ENCODE results near the gene HADHA.
A peak's percentile ranks its signal among the peaks of the same experiment; 100 is the strongest.
"Not testable (repeated sequence)": the region's sequence is repeated elsewhere in the genome, so short reads cannot be mapped to it uniquely, and the experiment has no call there.

HADHA gene

DNA sequence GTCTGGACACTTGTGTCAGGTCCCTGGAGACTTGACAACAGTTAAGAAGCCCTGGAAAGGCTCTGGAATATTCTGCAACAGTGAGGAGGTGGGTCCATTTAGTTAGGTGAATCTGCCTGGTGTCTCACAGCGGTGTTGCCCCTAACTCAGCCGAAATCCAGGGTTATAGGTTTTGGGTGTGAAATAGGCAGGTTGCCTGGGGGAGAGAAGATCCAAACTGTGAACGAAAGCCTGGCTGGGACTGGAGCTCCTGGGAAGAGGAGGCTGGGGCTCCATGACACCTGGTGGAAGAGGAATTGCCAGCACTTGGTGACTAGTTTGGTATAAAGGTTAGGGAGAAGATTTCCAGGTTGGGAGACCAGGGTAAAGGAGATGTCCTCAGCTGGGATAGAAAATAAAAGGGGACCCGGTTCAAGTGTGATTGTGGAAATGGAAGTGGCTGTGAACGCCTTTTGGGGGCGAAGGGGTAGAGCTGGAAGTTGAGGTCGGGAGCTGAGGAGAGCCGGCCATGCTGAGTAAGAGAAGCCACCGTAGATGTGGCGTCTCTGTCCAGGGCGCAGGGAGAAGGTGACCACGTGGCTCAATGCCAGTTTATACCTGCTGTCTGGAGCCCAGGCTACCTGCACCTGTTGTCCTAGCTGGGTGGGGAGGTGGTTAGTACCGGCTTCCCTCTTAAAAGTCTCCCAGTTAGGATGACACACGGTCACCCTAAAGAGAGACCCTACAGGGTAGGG is 74.6 kb downstream of the HADHA start:
- TF ChIP-seq GATA1 (IDR thresholded peaks at IDR 0.05; ENCODE audit: low read depth, low read length) (no peak), POLR2A (IDR thresholded peaks at IDR 0.05; ENCODE audit: low read length) (no peak)
- DNase-seq: no peak

- no peak for TF ChIP-seq POLR2A (IDR thresholded peaks at IDR 0.05; ENCODE audit: low read length)
- no peak for TF ChIP-seq GATA1 (IDR thresholded peaks at IDR 0.05; ENCODE audit: low read depth, low read length)
- DNase-seq: no peak
Observed at GRCh38 chr2:26169226-26169625, 75.2 kb downstream of the HADHA start.

DNA sequence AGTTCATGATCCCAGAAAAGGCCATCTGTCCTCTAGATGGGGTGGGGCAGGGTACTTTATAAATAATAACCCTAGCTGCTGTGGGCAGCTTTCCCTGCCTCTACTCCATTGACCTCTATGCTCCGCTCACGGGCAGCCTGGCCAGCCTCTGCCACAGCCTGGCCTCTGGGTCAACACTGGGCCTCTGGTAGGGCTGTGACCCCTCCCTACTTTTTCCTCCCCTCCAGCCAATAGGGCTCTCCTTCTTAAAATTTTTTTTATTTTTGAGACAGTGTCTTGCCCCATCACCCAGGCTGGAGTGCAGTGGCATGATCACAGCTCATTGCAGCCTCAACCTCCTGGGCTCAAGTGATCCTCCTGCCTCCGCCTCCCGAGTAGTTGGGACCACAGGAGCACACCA is 75.6 kb downstream of the HADHA start:
- TF ChIP-seq GATA1 (IDR thresholded peaks at IDR 0.05; ENCODE audit: low read depth, low read length) (no peak), POLR2A (IDR thresholded peaks at IDR 0.05; ENCODE audit: low read length) (no peak)
- DNase-seq: no peak

DNA sequence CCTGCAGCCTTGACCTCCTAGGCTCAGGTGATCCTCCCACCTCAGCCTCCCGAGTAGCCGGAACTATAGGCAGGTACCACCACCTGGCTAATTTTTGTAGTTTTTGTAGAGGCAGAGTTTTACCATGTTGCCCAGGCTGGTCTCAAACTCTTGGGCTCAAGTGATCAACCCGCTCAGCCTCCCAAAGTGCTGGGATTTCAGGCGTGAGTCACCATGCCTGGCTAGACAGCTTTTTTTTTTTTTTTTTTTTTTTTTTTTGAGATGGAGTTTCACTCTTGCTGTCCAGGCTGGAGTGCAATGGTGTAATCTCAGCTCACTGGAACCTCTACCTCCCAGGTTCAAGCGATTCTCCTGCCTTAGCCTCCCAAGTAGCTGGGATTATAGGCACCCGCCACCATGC is 77.9 kb downstream of the HADHA start:
- DNase-seq: not testable (repeated sequence)

- TF ChIP-seq POLR2A (IDR thresholded peaks at IDR 0.05; ENCODE audit: low read length): no peak
- no peak for TF ChIP-seq GATA1 (IDR thresholded peaks at IDR 0.05; ENCODE audit: low read depth, low read length)
- no peak for DNase-seq
Observed at GRCh38 chr2:26165403-26165802, 79.0 kb downstream of the HADHA start.

GRCh38 chr2:26164641-26165211 is 79.7 kb downstream of the HADHA start:
- no peak for DNase-seq
- TF ChIP-seq GATA1 (IDR thresholded peaks at IDR 0.05; ENCODE audit: low read depth, low read length) (no peak), POLR2A (IDR thresholded peaks at IDR 0.05; ENCODE audit: low read length) (no peak)

DNA sequence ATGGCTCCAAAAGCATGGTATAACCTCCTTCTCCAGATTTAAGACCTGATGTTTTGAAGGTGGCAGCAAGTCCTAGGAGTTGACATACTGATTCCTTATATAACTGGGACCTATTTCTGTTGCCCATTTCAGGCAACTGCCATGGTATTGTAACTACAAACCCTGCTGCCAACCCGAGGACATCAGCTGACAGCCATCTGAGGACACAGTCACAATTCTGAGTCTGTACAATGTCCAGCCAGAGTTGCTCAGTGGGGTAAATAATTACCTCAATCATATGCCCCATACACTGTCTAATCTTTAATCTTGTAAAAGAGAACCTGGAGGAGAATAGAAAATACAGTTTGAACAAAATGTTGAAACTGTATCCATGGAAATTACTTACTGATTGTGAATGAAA is 80.2 kb downstream of the HADHA start:
- TF ChIP-seq POLR2A (IDR thresholded peaks at IDR 0.05; ENCODE audit: low read length) (no peak), GATA1 (IDR thresholded peaks at IDR 0.05; ENCODE audit: low read depth, low read length) (no peak)
- no peak for DNase-seq

- DNase-seq: no peak
- TF ChIP-seq POLR2A (IDR thresholded peaks at IDR 0.05; ENCODE audit: low read length): no peak
- TF ChIP-seq GATA1 (IDR thresholded peaks at IDR 0.05; ENCODE audit: low read depth, low read length): no peak
Observed at GRCh38 chr2:26162963-26163362, 81.5 kb downstream of the HADHA start.

DNA sequence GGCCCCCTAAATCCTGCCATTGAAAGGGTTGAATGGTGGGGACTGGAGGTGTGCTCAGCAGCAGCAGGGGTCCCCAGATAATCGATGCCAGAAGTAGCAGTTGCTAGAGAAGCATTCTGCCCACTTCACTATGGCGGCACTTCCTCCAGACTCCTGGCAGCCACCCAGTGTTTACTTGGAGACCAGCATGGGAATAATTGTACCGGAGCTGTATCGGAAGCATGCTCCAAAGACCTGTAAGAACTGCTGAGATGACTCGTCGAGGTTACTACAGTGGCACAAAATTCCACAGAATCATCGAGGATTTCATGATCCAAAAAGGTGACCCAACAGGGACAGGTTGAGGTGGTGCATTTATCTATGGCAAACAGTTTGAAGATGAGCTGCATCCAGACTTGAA is 82.5 kb downstream of the HADHA start:
- no peak for DNase-seq
- TF ChIP-seq GATA1 (IDR thresholded peaks at IDR 0.05; ENCODE audit: low read depth, low read length) (no peak), POLR2A (IDR thresholded peaks at IDR 0.05; ENCODE audit: low read length) (no peak)

DNA sequence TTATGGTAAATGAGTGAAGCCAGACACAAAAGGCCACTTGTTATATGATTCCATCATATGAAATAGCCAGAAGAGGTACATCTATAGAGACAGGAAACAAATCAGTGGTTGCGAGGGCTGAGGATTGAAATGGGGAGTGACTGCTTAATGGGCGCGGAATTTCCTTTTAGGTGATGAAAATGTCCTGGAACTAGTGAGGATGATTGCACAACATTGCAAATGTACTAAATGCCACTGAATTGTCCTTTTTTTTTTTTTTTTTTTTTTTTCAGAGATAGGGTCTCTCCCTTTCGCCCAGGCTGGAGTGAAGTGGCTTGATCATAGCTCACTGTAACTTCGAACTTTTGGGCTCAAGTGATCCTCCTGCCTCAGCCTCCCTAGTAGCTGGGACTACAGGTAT is 86.9 kb downstream of the HADHA start:
- DNase-seq: no peak
- TF ChIP-seq GATA1 (IDR thresholded peaks at IDR 0.05; ENCODE audit: low read depth, low read length) (no peak), POLR2A (IDR thresholded peaks at IDR 0.05; ENCODE audit: low read length) (no peak)

DNA sequence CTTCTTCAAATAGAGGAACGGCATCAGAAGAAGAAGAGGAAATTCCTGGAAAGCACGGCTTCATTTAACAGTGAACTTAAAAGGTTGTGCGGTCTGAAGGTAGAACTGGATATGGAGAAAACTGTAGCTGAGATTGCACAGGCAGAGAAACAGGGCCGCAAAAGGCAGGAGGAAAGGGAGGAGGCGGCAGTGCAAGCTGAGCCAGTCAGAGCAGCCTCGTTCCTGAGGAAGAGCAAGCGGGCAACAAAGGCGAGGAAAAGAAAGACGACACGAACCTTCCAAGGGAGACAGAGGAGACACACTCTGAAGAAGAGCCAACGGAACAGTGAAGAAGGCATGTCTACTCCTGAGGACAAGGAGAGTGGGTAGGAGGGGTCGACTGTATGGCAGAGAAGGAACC is 94.2 kb downstream of the HADHA start:
- TF ChIP-seq GATA1 (IDR thresholded peaks at IDR 0.05; ENCODE audit: low read depth, low read length) (no peak), POLR2A (IDR thresholded peaks at IDR 0.05; ENCODE audit: low read length) (no peak)
- DNase-seq: no peak

DNA sequence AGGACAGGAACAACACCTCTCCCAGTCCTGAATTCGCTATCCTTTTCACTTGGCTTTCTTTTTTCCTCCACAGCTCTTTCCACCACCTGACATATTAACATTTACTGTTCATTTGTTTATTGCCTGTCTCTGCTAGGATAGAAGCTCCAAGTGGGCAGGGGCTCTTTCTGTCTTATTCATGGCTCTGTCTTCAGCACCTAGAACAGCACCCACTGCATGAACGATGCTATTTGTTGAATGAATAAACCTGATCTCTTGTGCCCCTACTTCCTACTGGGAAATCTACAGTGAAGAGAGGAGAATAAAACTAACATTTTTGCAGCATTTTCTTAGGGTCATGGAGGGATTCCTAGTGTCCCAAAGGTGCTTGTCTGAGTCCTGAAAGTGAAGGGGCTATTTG is 95.9 kb downstream of the HADHA start:
- TF ChIP-seq GATA1 (IDR thresholded peaks at IDR 0.05; ENCODE audit: low read depth, low read length): no peak
- no peak for TF ChIP-seq POLR2A (IDR thresholded peaks at IDR 0.05; ENCODE audit: low read length)
- DNase-seq: no peak

DNA sequence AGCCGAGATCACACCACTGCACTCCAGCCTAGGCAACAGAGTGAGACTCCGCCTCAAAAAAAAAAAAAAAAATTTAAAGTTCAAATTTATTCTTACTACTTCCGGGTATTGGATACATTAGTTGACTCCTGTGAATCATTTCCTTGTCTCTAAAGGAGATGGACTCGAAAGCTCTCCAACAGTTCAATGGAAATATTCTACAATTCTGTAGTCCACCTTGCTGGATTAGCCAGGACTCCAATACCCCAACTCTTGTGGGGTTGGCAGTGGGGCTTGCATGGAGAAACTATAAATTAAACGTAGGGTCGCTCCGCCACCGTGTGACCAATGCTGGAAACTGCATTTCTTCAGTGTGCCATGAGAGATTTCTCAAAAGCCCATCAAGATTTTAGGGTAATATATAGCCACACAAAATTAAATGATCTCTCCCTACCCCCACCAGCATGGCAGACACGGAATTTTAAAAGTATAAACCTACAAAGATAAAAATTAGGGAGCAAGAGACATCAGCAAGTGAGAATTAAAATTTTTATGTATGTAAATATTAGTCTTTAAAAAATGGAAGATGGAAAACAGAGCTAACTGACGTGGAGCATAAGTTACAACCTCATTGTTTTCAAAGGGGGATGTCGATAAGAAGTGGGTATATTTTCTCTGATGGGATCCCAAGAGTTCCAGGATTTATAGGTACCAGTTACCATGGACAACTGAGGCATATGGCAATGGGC is 99.3 kb downstream of the HADHA start:
- no peak for TF ChIP-seq GATA1 (IDR thresholded peaks at IDR 0.05; ENCODE audit: low read depth, low read length)
- peak; percentile 18 for TF ChIP-seq POLR2A (IDR thresholded peaks at IDR 0.05; ENCODE audit: low read length)
- peak; percentile 75 to 87 for DNase-seq

DNA sequence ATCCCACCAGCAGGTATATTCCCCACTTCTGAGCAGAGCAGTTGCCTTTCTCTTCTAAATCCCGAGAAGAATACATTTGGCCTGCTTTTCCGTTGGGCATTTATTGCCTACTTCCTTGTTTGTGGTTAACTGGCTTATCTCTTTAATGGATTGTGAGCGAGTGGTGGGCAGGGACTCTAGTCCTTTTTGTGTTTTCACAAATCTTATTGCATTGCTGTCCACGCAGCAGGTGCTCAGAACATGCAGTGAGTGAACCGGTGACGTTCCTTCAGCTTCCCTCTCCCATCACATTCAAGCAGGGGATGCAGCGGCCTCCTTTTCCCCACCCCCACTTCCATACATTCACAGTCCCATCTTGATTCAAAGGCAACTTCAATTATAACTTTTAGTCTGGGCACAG is 100.4 kb downstream of the HADHA start:
- TF ChIP-seq GATA1 (IDR thresholded peaks at IDR 0.05; ENCODE audit: low read depth, low read length) (no peak), POLR2A (IDR thresholded peaks at IDR 0.05; ENCODE audit: low read length) (no peak)
- peak; percentile 12 to 19 for DNase-seq

Measured in erythroblast (primary cell).